NB4 (cell line): ENCODE results near the gene SLC7A8.

Experiments
- CTCF ChIP-seq: IDR thresholded peaks from one replicate; pipeline ENCODE4 v1.5.1; 2012; ENCODE audit warnings: low read depth, low read length
- MYC ChIP-seq: IDR thresholded peaks from 2 replicates; pipeline ENCODE4 v1.6.1; 2011; ENCODE audit warnings: low read depth, low read length
- POLR2A ChIP-seq: IDR thresholded peaks from 2 replicates; pipeline ENCODE4 v1.6.1; 2011; ENCODE audit warnings: mild to moderate bottlenecking; ENCODE audit not compliant: insufficient read length; ENCODE audit errors: extremely low read depth
- TF ChIP-seq, protein P1 (sequence below): IDR thresholded peaks from 2 replicates; pipeline ENCODE4 v1.6.1; 2011; ENCODE audit warnings: low read depth, low read length

- no peak for TF ChIP-seq POLR2A
- TF ChIP-seq MYC = peak; percentile 39; the same call in 1 of the 2 replicates
- no peak for TF ChIP-seq CTCF
- TF ChIP-seq, protein P1, sequence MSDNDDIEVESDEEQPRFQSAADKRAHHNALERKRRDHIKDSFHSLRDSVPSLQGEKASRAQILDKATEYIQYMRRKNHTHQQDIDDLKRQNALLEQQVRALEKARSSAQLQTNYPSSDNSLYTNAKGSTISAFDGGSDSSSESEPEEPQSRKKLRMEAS = peak; percentile 64
These were observed 22.4 kb downstream of the SLC7A8 start for GRCh38 chr14:23160924-23161522.
